NB4 (cell line): Measurements from ENCODE around the gene PPP2R5D.

Experiments used
- DNase-seq: peaks from one replicate; pipeline ENCODE4 v3.0.0; 2010; ENCODE audit warnings: low read depth
- H3K4me3 ChIP-seq: one replicate; pipeline ENCODE4 v1.5.1; 2011; ENCODE audit warnings: mild to moderate bottlenecking, low read depth, low read length, moderate library complexity
- CTCF ChIP-seq: IDR thresholded peaks from one replicate; pipeline ENCODE4 v1.5.1; 2012; ENCODE audit warnings: low read depth, low read length
- MAX ChIP-seq: IDR thresholded peaks from 2 replicates; pipeline ENCODE4 v1.6.1; 2011; ENCODE audit warnings: low read depth, low read length
- MYC ChIP-seq: IDR thresholded peaks from 2 replicates; pipeline ENCODE4 v1.6.1; 2011; ENCODE audit warnings: low read depth, low read length
- POLR2A ChIP-seq: IDR thresholded peaks from 2 replicates; pipeline ENCODE4 v1.6.1; 2011; ENCODE audit warnings: mild to moderate bottlenecking; ENCODE audit not compliant: insufficient read length; ENCODE audit errors: extremely low read depth

Gene PPP2R5D

GRCh38 chr6:42967228-42967627 lies 17.1 kb upstream of the PPP2R5D start:
- TF ChIP-seq MYC (no peak), POLR2A (no peak), MAX (no peak), CTCF (no peak)
- DNase-seq: no peak
- H3K4me3 ChIP-seq: no peak overlapping the region

- no peak overlapping the region for H3K4me3 ChIP-seq
- DNase-seq: no peak
- no peak for TF ChIP-seq CTCF
- TF ChIP-seq MAX: no peak
- no peak for TF ChIP-seq MYC
- no peak for TF ChIP-seq POLR2A
These were observed 16.2 kb upstream of the PPP2R5D start for GRCh38 chr6:42968126-42968701.

- TF ChIP-seq POLR2A (no peak), MAX (no peak), MYC (no peak), CTCF (no peak)
- no peak overlapping the region for H3K4me3 ChIP-seq
- no peak for DNase-seq
These were observed 15.6 kb upstream of the PPP2R5D start for GRCh38 chr6:42968783-42969182.

DNA sequence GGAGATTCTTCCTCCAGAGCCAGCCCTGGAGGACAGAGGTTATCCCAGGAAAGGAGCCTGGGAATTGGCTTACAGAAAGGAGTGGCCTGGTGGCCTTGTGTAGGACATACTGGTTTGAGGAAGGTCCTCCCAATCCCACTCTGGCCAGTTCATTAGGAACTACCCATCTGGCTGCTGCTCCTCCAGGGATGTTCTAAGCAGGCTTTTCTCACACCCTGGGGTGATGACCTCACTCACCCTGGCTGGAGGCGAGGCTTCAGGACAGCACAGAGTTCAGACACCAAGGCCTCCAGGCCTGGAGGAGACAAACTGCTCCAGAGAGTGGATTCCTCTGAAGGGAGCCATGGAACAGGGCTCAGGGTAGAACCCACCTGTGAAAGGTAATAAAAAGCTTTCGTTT lies 14.9 kb upstream of the PPP2R5D start:
- no peak overlapping the region for H3K4me3 ChIP-seq
- no peak for TF ChIP-seq CTCF
- DNase-seq: no peak

DNA sequence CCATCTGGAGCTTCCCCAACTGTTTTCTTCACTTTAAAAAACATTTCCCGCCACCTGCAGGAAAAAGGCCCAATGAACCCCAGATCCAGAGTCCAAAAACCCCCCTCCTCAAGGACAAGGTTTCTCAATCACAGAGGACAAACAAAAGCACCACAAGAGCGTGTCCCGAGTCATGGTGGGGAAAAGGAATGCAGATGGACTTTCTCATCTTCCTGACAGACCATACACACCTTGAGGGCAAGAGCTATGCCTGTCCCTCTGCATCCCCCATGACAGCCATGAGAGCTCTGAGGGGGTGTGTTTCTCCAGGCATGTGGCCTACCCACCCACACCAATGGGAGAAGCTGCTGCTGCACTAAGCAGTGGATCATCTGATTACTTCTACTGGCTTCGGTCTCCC lies 14.4 kb upstream of the PPP2R5D start:
- H3K4me3 ChIP-seq: no peak overlapping the region
- TF ChIP-seq POLR2A (no peak), MYC (no peak), CTCF (no peak), MAX (no peak)
- DNase-seq: no peak
